Breast epithelium (tissue), 3 donors: Measurements from ENCODE around the gene KCNJ3.

ENCODE experiments used
- CTCF ChIP-seq, 3 donors: fragments of 450-650 bp; IDR thresholded peaks; one replicate each; pipeline ENCODE4 v1.5.1; 2016 to 2017; ENCODE audit warnings: antibody characterized with exemption in 3 of 3, mild to moderate bottlenecking in 3 of 3, moderate library complexity in 3 of 3
- POLR2A ChIP-seq: fragments of 450-650 bp; IDR thresholded peaks from one replicate; pipeline ENCODE4 v1.6.1; 2016; ENCODE audit warnings: antibody characterized with exemption, mild to moderate bottlenecking, moderate library complexity

GRCh38 chr2:154693741-154694340, 4.7 kb upstream of the KCNJ3 start:
- TF ChIP-seq POLR2A (no peak), CTCF (IDR thresholded peaks at IDR 0.05) (no peak)
